Measurements from ENCODE around the gene PATZ1. TPM values are rescaled to one million over a fixed set of nuclear protein-coding genes. Genes with fewer than 3 reads are reported as not detected.
A peak's percentile ranks its signal among the peaks of the same experiment; 100 is the strongest.
"Not testable (repeated sequence)": the region's sequence is repeated elsewhere in the genome, so short reads cannot be mapped to it uniquely, and the experiment has no call there.

The PATZ1 gene, protein sequence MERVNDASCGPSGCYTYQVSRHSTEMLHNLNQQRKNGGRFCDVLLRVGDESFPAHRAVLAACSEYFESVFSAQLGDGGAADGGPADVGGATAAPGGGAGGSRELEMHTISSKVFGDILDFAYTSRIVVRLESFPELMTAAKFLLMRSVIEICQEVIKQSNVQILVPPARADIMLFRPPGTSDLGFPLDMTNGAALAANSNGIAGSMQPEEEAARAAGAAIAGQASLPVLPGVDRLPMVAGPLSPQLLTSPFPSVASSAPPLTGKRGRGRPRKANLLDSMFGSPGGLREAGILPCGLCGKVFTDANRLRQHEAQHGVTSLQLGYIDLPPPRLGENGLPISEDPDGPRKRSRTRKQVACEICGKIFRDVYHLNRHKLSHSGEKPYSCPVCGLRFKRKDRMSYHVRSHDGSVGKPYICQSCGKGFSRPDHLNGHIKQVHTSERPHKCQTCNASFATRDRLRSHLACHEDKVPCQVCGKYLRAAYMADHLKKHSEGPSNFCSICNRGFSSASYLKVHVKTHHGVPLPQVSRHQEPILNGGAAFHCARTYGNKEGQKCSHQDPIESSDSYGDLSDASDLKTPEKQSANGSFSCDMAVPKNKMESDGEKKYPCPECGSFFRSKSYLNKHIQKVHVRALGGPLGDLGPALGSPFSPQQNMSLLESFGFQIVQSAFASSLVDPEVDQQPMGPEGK
- total RNA-seq (10 to 100 TPM; 17.4 to 21.4 (median 19.9) TPM), polyA plus RNA-seq (10 to 100 TPM in 1 of 3 donors, 1 to 10 TPM in 2; 3.7 to 15.8 (median 4.8) TPM)

DNA sequence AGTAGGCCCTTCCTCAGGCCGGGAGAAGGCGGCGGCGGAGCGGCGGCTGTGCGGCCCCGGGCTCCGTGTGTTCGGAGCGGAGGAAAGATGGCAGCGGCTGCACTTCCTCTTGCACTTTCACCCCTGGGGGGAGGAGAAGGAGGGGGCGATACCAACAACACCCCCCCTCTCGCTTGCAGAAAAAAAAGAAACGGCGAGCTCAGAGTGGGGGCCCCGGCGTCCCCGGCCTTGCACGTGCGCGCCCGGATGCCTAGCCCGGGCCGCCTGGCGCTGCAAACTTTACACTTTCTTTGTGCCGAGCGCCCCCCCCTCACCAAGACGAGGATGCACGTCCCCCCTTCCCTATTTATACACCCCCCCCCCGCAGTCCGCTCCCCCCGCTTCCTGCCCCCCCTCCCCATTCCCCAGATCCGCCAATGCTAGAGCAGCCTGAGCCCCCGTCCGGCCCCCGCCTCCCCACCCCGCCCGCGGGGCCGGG is at the start of gene PATZ1:
Gene PATZ1, minus strand, starts transcription at position 92 of the 478 bp plus-strand sequence. CDS start 744 bp downstream, outside the sequence.
- H3K36me3 ChIP-seq, result peaks cover 0 to 14% (median 6%) of the 10 kb centered on the region in 4 donors
- peak within 1 kb of the TSS; percentile 60 to 79 (median 66) for H3K4me3 ChIP-seq
- peak; percentile 91 for DNase-seq
- peak within 1 kb of the TSS; percentile 88 to 93 (median 90) for H3K27ac ChIP-seq
- H3K9me3 ChIP-seq, result no peaks in the 10 kb centered on the region
- H3K27me3 ChIP-seq, result no peaks in the 10 kb centered on the region
- TF ChIP-seq POLR2AphosphoS5 (IDR thresholded peaks at IDR 0.05) (peak in 3 of 4 donors; percentile 8 to 76 (median 70)), POLR2A (IDR thresholded peaks at IDR 0.05) (no peak)
- peaks cover 0 to 59% (median 41%) of the 10 kb centered on the region in 4 donors for H3K4me1 ChIP-seq
- intact Hi-C loops (cut with DNase I), result loop anchor here (2.0 kb wide), 1 partner anchor 55 kb away; no protein-coding TSS in a partner anchor
- 1% methylated on average over 41 of the region's 41 CpGs for WGBS, 2 donors

DNA sequence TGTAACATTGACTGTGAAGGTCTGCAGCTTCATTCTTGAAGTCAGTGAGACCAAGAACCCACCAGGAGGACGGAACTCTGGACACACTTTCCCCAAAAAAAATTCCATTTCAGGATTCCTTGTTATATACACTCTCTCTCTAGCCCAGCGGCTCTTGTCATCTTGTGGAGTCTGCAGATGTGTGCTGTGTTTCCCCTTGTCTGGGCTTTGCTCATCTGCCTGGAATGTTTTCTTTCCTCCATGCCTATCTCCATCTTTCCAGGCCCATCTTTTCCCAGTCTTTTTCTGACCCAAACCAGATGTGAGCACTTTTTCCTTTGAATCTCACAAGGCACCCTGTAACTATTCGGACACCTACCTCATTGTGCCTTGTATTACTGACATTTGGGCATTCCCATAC is 48.2 kb upstream of the PATZ1 start:
- no peaks in the 10 kb centered on the region for H3K36me3 ChIP-seq
- no peaks in the 10 kb centered on the region for H3K27me3 ChIP-seq
- H3K4me1 ChIP-seq, result peaks cover 0 to 6% (median 3%) of the 10 kb centered on the region in 4 donors
- TF ChIP-seq POLR2AphosphoS5 (IDR thresholded peaks at IDR 0.05) (no peak), POLR2A (IDR thresholded peaks at IDR 0.05) (no peak), EP300 (IDR thresholded peaks at IDR 0.05) (no peak)
- TF ChIP-seq, protein P1, sequence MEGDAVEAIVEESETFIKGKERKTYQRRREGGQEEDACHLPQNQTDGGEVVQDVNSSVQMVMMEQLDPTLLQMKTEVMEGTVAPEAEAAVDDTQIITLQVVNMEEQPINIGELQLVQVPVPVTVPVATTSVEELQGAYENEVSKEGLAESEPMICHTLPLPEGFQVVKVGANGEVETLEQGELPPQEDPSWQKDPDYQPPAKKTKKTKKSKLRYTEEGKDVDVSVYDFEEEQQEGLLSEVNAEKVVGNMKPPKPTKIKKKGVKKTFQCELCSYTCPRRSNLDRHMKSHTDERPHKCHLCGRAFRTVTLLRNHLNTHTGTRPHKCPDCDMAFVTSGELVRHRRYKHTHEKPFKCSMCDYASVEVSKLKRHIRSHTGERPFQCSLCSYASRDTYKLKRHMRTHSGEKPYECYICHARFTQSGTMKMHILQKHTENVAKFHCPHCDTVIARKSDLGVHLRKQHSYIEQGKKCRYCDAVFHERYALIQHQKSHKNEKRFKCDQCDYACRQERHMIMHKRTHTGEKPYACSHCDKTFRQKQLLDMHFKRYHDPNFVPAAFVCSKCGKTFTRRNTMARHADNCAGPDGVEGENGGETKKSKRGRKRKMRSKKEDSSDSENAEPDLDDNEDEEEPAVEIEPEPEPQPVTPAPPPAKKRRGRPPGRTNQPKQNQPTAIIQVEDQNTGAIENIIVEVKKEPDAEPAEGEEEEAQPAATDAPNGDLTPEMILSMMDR (IDR thresholded peaks at IDR 0.05), result no peak
- no peak for DNase-seq
- WGBS, 2 donors, result 79 to 81% methylated on average over 3 of the region's 3 CpGs
- no peak overlapping the region for H3K4me3 ChIP-seq
- intact Hi-C loops (cut with DNase I), result no loop called here
- no peaks in the 10 kb centered on the region for H3K9me3 ChIP-seq
- H3K27ac ChIP-seq, result no peak overlapping the region

DNA sequence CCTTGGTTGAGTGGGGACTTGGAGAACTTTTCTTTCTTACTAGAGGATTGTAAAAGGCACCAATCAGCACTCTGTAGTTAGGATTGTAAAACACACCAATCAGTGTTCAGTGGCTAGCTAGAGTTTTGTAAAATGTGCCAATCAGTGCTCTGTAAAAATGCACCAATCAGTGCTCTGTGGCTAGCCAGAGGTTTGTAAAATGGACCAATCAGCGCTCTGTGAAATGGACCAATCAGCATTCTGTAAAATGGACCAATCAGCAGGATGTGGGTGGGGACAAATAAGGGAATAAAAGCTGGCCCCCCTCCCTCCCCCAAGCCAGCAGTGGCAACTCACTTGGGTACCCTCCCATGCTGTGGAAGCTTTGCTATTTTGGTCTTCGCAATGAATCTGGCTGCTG is 47.7 kb upstream of the PATZ1 start:
- Histone ChIP-seq H3K9me3 (no peaks in the 10 kb centered on the region), H3K36me3 (no peaks in the 10 kb centered on the region), H3K4me1 (peaks cover 0 to 5% (median 1%) of the 10 kb centered on the region in 4 donors), H3K4me3 (no peak overlapping the region), H3K27ac (no peak overlapping the region), H3K27me3 (no peaks in the 10 kb centered on the region)
- TF ChIP-seq, protein P1 (IDR thresholded peaks at IDR 0.05), result no peak
- TF ChIP-seq POLR2AphosphoS5 (IDR thresholded peaks at IDR 0.05) (no peak), EP300 (IDR thresholded peaks at IDR 0.05) (no peak), POLR2A (IDR thresholded peaks at IDR 0.05) (no peak)
- WGBS, 2 donors, result 97 to 99% methylated on average over 2 of the region's 2 CpGs
- DNase-seq, result no peak
- intact Hi-C loops (cut with DNase I), result no loop called here

DNA sequence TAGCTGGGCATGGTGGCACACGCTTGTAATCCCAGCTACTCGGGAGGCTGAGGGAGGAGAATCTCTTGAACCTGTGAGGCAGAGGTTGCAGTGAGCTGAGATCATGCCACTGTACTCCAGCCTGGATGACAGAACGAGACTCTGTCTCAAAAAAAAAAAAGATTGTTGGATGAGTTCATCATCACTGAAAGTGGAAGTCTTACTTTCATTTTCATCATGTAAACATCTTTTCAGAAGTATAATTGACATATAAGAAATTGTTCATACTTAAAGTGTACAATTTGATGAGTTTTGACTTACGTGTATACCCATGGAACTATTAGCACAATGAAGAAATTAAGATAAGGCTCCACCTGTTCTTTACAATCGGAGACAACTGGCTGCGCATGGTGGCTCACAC is 32.5 kb upstream of the PATZ1 start:
- H3K9me3 ChIP-seq; DNase-seq; intact Hi-C loops (cut with DNase I); H3K27me3 ChIP-seq; H3K27ac ChIP-seq; H3K36me3 ChIP-seq; H3K4me3 ChIP-seq; H3K4me1 ChIP-seq: not testable (repeated sequence)
- WGBS, 2 donors, result 67 to 78% methylated on average over 6 of the region's 6 CpGs

DNA sequence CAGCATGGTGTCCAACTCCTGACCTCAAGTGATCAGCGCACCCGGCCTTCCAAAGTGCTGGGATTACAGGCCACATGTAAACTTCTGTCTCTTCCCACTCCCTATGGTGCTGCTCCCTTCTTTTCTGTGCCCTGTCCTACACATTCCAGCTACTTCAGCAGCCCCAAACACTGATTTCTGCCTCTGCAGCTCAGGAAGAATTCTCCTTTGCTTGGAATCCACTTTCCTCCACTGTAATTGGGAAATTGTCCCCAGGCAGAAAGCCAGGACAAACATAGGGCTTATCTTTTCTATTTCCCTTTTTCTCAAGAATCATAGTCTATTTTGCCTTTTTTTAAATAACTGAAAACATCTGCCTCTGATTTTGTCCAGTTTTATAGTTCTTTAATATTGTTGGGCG is 32.0 kb upstream of the PATZ1 start:
- H3K4me1 ChIP-seq, result no peaks in the 10 kb centered on the region
- H3K27ac ChIP-seq, result no peak overlapping the region
- no peaks in the 10 kb centered on the region for H3K36me3 ChIP-seq
- H3K27me3 ChIP-seq, result no peaks in the 10 kb centered on the region
- TF ChIP-seq POLR2A (IDR thresholded peaks at IDR 0.05) (no peak), POLR2AphosphoS5 (IDR thresholded peaks at IDR 0.05) (no peak), EP300 (IDR thresholded peaks at IDR 0.05) (no peak)
- TF ChIP-seq, protein P1 (IDR thresholded peaks at IDR 0.05), result no peak
- H3K4me3 ChIP-seq, result no peak overlapping the region
- DNase-seq, result no peak
- intact Hi-C loops (cut with DNase I), result no loop called here
- WGBS, 2 donors, result 87 to 98% methylated on average over 3 of the region's 3 CpGs
- no peaks in the 10 kb centered on the region for H3K9me3 ChIP-seq
